SK-N-SH (cell line): ENCODE measurements around the gene C3. TPM values are rescaled to one million over a fixed set of nuclear protein-coding genes. Genes with fewer than 3 reads are reported as not detected.

ENCODE experiments used
- CTCF ChIA-PET: fragments of 300-600, 350-600 bp; formaldehyde crosslinking; extraction: SDS; loops from one replicate; lab custom pipeline; 2021; lab: Yijun Ruan, JAX
- POLR2A ChIA-PET: fragments of 350-600 bp; sonication (Branson Sonifier 250); formaldehyde crosslinking; extraction: SDS; loops from one replicate; lab custom pipeline; 2020; ENCODE audit warnings: antibody characterized with exemption, inconsistent platforms; lab: Yijun Ruan, JAX
- DNase-seq: peaks from one replicate; pipeline ENCODE4 v3.0.0; 2012
- H2AFZ ChIP-seq: fragments of 200-600 bp; sonication (generic); 2 replicates; pipeline ENCODE4 v1.8.1; 2016; ENCODE audit warnings: antibody characterized with exemption, mild to moderate bottlenecking, low read depth
- H3F3A ChIP-seq: fragments of 200-600 bp; sonication (generic); replicated peaks from 2 replicates; pipeline ENCODE3; 2016; ENCODE audit warnings: antibody characterized with exemption, mild to moderate bottlenecking; ENCODE audit not compliant: insufficient read depth
- H3K27ac ChIP-seq, 2 experiments: fragments of 200-500 bp in 1 of 2; fragments of 200-600 bp in 1 of 2; sonication (Bioruptor generic) in 1 of 2; sonication (generic), shearing (Covaris generic) in 1 of 2; 2 replicates each; pipeline versions ENCODE4 v1.5.1 to v1.6.1; 2014 to 2016; ENCODE audit warnings: low read depth in 2 of 2, inconsistent platforms in 1 of 2, low read length in 1 of 2, mild to moderate bottlenecking in 1 of 2, mixed read lengths in 1 of 2
- H3K27me3 ChIP-seq: fragments of 200-600 bp; sonication (generic), shearing (Covaris generic); 2 replicates; pipeline ENCODE4 v1.6.1; 2016; ENCODE audit warnings: mixed run types; ENCODE audit not compliant: insufficient read depth
- H3K36me3 ChIP-seq, 2 experiments: fragments of 200-500 bp in 1 of 2; fragments of 200-600 bp in 1 of 2; sonication (Bioruptor generic) in 1 of 2; sonication (generic) in 1 of 2; replicated peaks in 1 of 2; 2 replicates each; pipeline versions ENCODE3 to v1.5.1; 2014 to 2016; ENCODE audit warnings: low read length in 1 of 2, mild to moderate bottlenecking in 1 of 2; ENCODE audit not compliant: insufficient read depth in 2 of 2, control insufficient read depth in 1 of 2
- H3K4me1 ChIP-seq, 2 experiments: fragments of 200-500 bp in 1 of 2; fragments of 200-600 bp in 1 of 2; sonication (Bioruptor generic) in 1 of 2; sonication (generic), shearing (Covaris generic) in 1 of 2; 2 replicates each; pipeline versions ENCODE4 v1.5.1 to v1.6.1; 2014 to 2016; ENCODE audit warnings: low read depth in 1 of 2, low read length in 1 of 2, mixed run types in 1 of 2; ENCODE audit not compliant: insufficient read depth in 2 of 2, control insufficient read depth in 1 of 2
- H3K4me2 ChIP-seq: fragments of 200-600 bp; sonication (generic), shearing (Covaris generic); 2 replicates; pipeline ENCODE4 v1.6.1; 2017; ENCODE audit warnings: mixed run types
- H3K4me3 ChIP-seq, 2 experiments: fragments of 200-500 bp in 1 of 2; fragments of 200-600 bp in 1 of 2; sonication (Bioruptor generic) in 1 of 2; sonication (generic), shearing (Covaris generic) in 1 of 2; 2 replicates each; pipeline versions ENCODE4 v1.5.1 to v1.8.1; 2014 to 2016; ENCODE audit warnings: low read depth in 2 of 2, inconsistent platforms in 1 of 2, low read length in 1 of 2, mild to moderate bottlenecking in 1 of 2, mixed read lengths in 1 of 2, moderate library complexity in 1 of 2
- H3K79me2 ChIP-seq: fragments of 200-600 bp; sonication (generic); 2 replicates; pipeline ENCODE4 v1.8.1; 2017; ENCODE audit warnings: mild to moderate bottlenecking; ENCODE audit not compliant: insufficient read depth
- H3K9ac ChIP-seq: fragments of 200-600 bp; sonication (generic); 2 replicates; pipeline ENCODE4 v1.6.1; 2017; ENCODE audit warnings: mixed run types
- H3K9me2 ChIP-seq: fragments of 200-600 bp; sonication (generic); 2 replicates; pipeline ENCODE4 v1.6.1; 2017; ENCODE audit warnings: mixed run types
- H3K9me3 ChIP-seq: fragments of 200-600 bp; sonication (generic); 2 replicates; pipeline ENCODE4 v1.6.1; 2017; ENCODE audit warnings: mixed run types, mild to moderate bottlenecking, moderate library complexity
- H4K20me1 ChIP-seq: fragments of 200-600 bp; sonication (generic); 2 replicates; pipeline ENCODE4 v1.6.1; 2017; ENCODE audit warnings: mild to moderate bottlenecking, mixed run types; ENCODE audit not compliant: insufficient read depth
- EP300 ChIP-seq, 2 experiments: IDR thresholded peaks; 2 replicates each; pipeline versions ENCODE4 v1.4.0 to v1.6.1; 2012; ENCODE audit warnings: borderline replicate concordance in 1 of 2, low read depth in 1 of 2, low read length in 1 of 2
- NFIC ChIP-seq: IDR thresholded peaks from 2 replicates; pipeline ENCODE4 v1.4.0; 2012; ENCODE audit warnings: borderline replicate concordance
- RAD21 ChIP-seq: IDR thresholded peaks from 2 replicates; pipeline ENCODE4 v1.6.1; 2012; ENCODE audit warnings: mild to moderate bottlenecking, low read length
- WGBS: methylation state at CpG from one replicate; pipeline ENCODE4 v1.1.6; 2017; ENCODE audit warnings: low lambda C conversion rate; 5-methylcytosine and 5-hydroxymethylcytosine counted together
- polyA plus RNA-seq, 3 experiments: library from polyadenylated mRNA; depleted of rRNA; stranded (reverse); fragments of >200 nt; gene quantifications; 2 replicates each; pipeline ENCODE4 v1.2.3, GENCODE V29; 2012
- TF ChIP-seq, protein P1 (sequence below): IDR thresholded peaks from 2 replicates; pipeline ENCODE4; 2012
- TF ChIP-seq, protein P2 (sequence below): IDR thresholded peaks from 2 replicates; pipeline ENCODE4 v1.4.0; 2012; ENCODE audit warnings: low read depth, borderline replicate concordance
- TF ChIP-seq, protein P3 (sequence below): IDR thresholded peaks from 2 replicates; pipeline ENCODE4 v1.6.1; 2012; ENCODE audit warnings: mild to moderate bottlenecking, low read depth, low read length, moderate library complexity

The C3 gene
- polyA plus RNA-seq, 1 of the 3 experiments (the other 2 are of a cell fraction): 0.67 TPM

DNA sequence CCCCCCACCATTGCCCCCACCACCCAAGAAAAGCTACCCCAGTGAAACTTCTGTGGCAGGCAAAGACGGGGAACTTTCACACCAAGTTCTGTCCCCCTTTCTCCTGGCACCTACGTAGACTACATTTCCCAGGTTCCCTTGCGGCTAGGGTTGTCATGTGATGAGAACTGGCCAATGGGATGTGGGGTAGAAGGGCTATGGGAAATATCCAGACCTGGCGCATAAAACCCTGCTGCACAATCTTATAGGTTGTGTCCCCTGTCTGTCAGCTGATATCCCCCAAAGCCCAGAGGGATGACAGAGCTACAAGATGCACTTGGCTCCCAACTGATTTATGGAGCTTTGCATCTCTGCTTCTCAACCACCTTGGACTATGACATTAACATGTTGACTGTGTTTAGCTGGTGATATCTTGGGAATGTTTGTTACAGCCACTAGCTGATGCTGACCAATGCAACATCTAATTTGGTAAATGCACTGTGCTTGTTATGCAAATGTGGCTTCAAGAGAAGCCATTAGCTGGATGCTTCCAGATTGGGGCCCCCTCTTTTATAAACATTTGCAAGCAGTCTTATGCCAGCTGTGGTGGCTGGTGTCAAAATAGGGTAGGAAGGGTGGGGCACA is 40.7 kb upstream of the C3 start:
- DNase-seq: peak; percentile 77
- H3K36me3 ChIP-seq: no peaks in the 10 kb centered on the region
- no peaks in the 10 kb centered on the region for H3K79me2 ChIP-seq
- no peak overlapping the region for H3K4me2 ChIP-seq
- no peak overlapping the region for H3K27ac ChIP-seq
- TF ChIP-seq, protein P1, sequence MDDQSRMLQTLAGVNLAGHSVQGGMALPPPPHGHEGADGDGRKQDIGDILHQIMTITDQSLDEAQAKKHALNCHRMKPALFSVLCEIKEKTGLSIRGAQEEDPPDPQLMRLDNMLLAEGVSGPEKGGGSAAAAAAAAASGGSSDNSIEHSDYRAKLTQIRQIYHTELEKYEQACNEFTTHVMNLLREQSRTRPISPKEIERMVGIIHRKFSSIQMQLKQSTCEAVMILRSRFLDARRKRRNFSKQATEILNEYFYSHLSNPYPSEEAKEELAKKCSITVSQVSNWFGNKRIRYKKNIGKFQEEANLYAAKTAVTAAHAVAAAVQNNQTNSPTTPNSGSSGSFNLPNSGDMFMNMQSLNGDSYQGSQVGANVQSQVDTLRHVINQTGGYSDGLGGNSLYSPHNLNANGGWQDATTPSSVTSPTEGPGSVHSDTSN: peak; percentile 52
- TF ChIP-seq, protein P2, sequence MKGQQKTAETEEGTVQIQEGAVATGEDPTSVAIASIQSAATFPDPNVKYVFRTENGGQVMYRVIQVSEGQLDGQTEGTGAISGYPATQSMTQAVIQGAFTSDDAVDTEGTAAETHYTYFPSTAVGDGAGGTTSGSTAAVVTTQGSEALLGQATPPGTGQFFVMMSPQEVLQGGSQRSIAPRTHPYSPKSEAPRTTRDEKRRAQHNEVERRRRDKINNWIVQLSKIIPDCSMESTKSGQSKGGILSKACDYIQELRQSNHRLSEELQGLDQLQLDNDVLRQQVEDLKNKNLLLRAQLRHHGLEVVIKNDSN: peak; percentile 90
- TF ChIP-seq RAD21: no peak
- H2AFZ ChIP-seq: no peak overlapping the region; the same call in 1 of the 2 replicates
- no peak overlapping the region for H3K9ac ChIP-seq
- no peaks in the 10 kb centered on the region for H3K9me3 ChIP-seq
- ChIA-PET POLR2A (interaction anchor here (0.6 kb wide), 1 partner anchor 112 kb away, joined by 3 read pairs; no protein-coding TSS in a partner anchor), CTCF (interaction anchor here (0.9 kb wide), 1 partner anchor 45 kb away, joined by 3 read pairs; no protein-coding TSS in a partner anchor)
- H3K4me1 ChIP-seq: no peaks in the 10 kb centered on the region; a peak in 1 of 4 replicates
- no peaks in the 10 kb centered on the region for H4K20me1 ChIP-seq
- 37% methylated on average over 4 of the region's 4 CpGs for WGBS
- H3K27me3 ChIP-seq: no peaks in the 10 kb centered on the region
- H3F3A ChIP-seq: peaks cover under 1% of the 10 kb centered on the region
- no peaks in the 10 kb centered on the region for H3K9me2 ChIP-seq
- no peak overlapping the region for H3K4me3 ChIP-seq

DNA sequence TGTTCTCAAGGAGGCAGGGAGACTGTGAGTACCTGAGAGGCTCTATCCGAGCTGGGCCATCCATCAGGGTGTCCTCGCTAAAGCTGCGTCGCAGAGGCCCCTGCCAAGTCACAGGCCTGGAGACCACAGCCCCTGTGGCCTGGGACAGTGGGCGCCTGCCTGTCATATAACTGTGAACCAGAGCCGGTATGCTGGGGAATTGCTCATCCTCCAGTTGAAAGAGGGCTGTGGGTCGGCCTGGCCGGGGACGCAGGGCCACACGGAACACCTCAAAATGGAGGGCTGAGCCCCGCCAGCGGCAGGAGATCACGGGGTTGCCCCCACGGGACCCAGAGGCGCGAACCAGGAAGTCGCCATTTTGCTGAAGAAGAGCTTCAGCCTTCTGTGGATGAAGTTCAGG is 40.2 kb upstream of the C3 start:
- H3K79me2 ChIP-seq: no peaks in the 10 kb centered on the region
- H3K4me2 ChIP-seq: no peak overlapping the region
- H4K20me1 ChIP-seq: no peaks in the 10 kb centered on the region
- no peaks in the 10 kb centered on the region for H3K9me3 ChIP-seq
- CTCF ChIA-PET: no interaction called here
- H3K27me3 ChIP-seq: no peaks in the 10 kb centered on the region
- H3K27ac ChIP-seq: no peak overlapping the region
- WGBS: 50% methylated on average over 17 of the region's 17 CpGs
- H3K9me2 ChIP-seq: no peaks in the 10 kb centered on the region
- no peaks in the 10 kb centered on the region for H3K4me1 ChIP-seq
- no peak overlapping the region for H3K4me3 ChIP-seq
- no peaks in the 10 kb centered on the region for H3K36me3 ChIP-seq
- POLR2A ChIA-PET: no interaction called here
- DNase-seq: no peak
- TF ChIP-seq NFIC (no peak), EP300 (IDR thresholded peaks at IDR 0.05; ENCODE audit: borderline replicate concordance in 1 of 2, low read depth in 1 of 2, low read length in 1 of 2) (no peak)
- TF ChIP-seq, protein P3, sequence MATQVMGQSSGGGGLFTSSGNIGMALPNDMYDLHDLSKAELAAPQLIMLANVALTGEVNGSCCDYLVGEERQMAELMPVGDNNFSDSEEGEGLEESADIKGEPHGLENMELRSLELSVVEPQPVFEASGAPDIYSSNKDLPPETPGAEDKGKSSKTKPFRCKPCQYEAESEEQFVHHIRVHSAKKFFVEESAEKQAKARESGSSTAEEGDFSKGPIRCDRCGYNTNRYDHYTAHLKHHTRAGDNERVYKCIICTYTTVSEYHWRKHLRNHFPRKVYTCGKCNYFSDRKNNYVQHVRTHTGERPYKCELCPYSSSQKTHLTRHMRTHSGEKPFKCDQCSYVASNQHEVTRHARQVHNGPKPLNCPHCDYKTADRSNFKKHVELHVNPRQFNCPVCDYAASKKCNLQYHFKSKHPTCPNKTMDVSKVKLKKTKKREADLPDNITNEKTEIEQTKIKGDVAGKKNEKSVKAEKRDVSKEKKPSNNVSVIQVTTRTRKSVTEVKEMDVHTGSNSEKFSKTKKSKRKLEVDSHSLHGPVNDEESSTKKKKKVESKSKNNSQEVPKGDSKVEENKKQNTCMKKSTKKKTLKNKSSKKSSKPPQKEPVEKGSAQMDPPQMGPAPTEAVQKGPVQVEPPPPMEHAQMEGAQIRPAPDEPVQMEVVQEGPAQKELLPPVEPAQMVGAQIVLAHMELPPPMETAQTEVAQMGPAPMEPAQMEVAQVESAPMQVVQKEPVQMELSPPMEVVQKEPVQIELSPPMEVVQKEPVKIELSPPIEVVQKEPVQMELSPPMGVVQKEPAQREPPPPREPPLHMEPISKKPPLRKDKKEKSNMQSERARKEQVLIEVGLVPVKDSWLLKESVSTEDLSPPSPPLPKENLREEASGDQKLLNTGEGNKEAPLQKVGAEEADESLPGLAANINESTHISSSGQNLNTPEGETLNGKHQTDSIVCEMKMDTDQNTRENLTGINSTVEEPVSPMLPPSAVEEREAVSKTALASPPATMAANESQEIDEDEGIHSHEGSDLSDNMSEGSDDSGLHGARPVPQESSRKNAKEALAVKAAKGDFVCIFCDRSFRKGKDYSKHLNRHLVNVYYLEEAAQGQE: no peak
- TF ChIP-seq, all 33 proteins: peak for 0
- Histone ChIP-seq H3F3A (no peaks in the 10 kb centered on the region), H2AFZ (peak overlapping the region; percentile 5; the same call in 1 of the 2 replicates), H3K9ac (no peak overlapping the region)
